Measurements from ENCODE around the gene SERPINE3. TPM values are rescaled to one million over a fixed set of nuclear protein-coding genes. Genes with fewer than 3 reads are reported as not detected.

SERPINE3 gene
- total RNA-seq, 4 donors from 2014 or later = not detected

- intact Hi-C loops (cut with DNase I) = no loop called here
- TF ChIP-seq POLR2AphosphoS5 (IDR thresholded peaks at IDR 0.05) = no peak
- TF ChIP-seq EP300 (IDR thresholded peaks at IDR 0.05) = no peak
- TF ChIP-seq POLR2A (IDR thresholded peaks at IDR 0.05; ENCODE audit: low read depth) = no peak
- TF ChIP-seq CTCF (IDR thresholded peaks at IDR 0.05) = no peak
- no peak for DNase-seq (ENCODE audit: extremely low spot score)
- 100% methylated on average over 1 of the region's 1 CpG for WGBS
- no peaks in the 10 kb centered on the region for H3K9me3 ChIP-seq
- H3K4me1 ChIP-seq = no peaks in the 10 kb centered on the region
- no peaks in the 10 kb centered on the region for H3K36me3 ChIP-seq
- H3K4me3 ChIP-seq = no peak overlapping the region
- H3K27me3 ChIP-seq = no peaks in the 10 kb centered on the region
- no peak overlapping the region for H3K27ac ChIP-seq (replicated peaks in 1 of 4)
Measured at GRCh38 chr13:51298812-51299211, 40.7 kb upstream of the SERPINE3 start.

GRCh38 chr13:51303063-51303552, 36.4 kb upstream of the SERPINE3 start:
- Histone ChIP-seq H3K4me3 (no peak overlapping the region), H3K9me3 (no peaks in the 10 kb centered on the region), H3K4me1 (no peaks in the 10 kb centered on the region), H3K36me3 (no peaks in the 10 kb centered on the region), H3K27ac (replicated peaks in 1 of 4) (no peak overlapping the region), H3K27me3 (no peaks in the 10 kb centered on the region)
- intact Hi-C loops (cut with DNase I) = no loop called here
- DNase-seq (ENCODE audit: extremely low spot score) = no peak
- WGBS = 78% methylated on average over 2 of the region's 2 CpGs
- no peak for TF ChIP-seq EP300 (IDR thresholded peaks at IDR 0.05)
- TF ChIP-seq CTCF (IDR thresholded peaks at IDR 0.05) = no peak
- no peak for TF ChIP-seq POLR2A (IDR thresholded peaks at IDR 0.05; ENCODE audit: low read depth)
- no peak for TF ChIP-seq POLR2AphosphoS5 (IDR thresholded peaks at IDR 0.05)

GRCh38 chr13:51303882-51304281, 35.6 kb upstream of the SERPINE3 start:
- TF ChIP-seq POLR2AphosphoS5 (IDR thresholded peaks at IDR 0.05) (no peak), CTCF (IDR thresholded peaks at IDR 0.05) (no peak), EP300 (IDR thresholded peaks at IDR 0.05) (no peak), POLR2A (IDR thresholded peaks at IDR 0.05; ENCODE audit: low read depth) (no peak)
- Histone ChIP-seq H3K4me1 (no peaks in the 10 kb centered on the region), H3K9me3 (no peaks in the 10 kb centered on the region), H3K36me3 (no peaks in the 10 kb centered on the region), H3K27ac (replicated peaks in 1 of 4) (no peak overlapping the region), H3K27me3 (no peaks in the 10 kb centered on the region), H3K4me3 (no peak overlapping the region)
- intact Hi-C loops (cut with DNase I) = no loop called here
- no peak for DNase-seq (ENCODE audit: extremely low spot score)

GRCh38 chr13:51305271-51305967, 34.1 kb upstream of the SERPINE3 start:
- Histone ChIP-seq H3K4me1 (no peaks in the 10 kb centered on the region), H3K27me3 (no peaks in the 10 kb centered on the region), H3K36me3 (no peaks in the 10 kb centered on the region), H3K27ac (replicated peaks in 1 of 4) (no peak overlapping the region), H3K4me3 (no peak overlapping the region), H3K9me3 (no peaks in the 10 kb centered on the region)
- no peak for TF ChIP-seq POLR2AphosphoS5 (IDR thresholded peaks at IDR 0.05)
- no peak for TF ChIP-seq POLR2A (IDR thresholded peaks at IDR 0.05; ENCODE audit: low read depth)
- no peak for TF ChIP-seq CTCF (IDR thresholded peaks at IDR 0.05)
- TF ChIP-seq EP300 (IDR thresholded peaks at IDR 0.05) = no peak
- 84% methylated on average over 7 of the region's 7 CpGs for WGBS
- no peak for DNase-seq (ENCODE audit: extremely low spot score)
- intact Hi-C loops (cut with DNase I) = no loop called here

GRCh38 chr13:51308781-51309180, 30.7 kb upstream of the SERPINE3 start:
- intact Hi-C loops (cut with DNase I) = no loop called here
- no peak for DNase-seq (ENCODE audit: extremely low spot score)
- H3K9me3 ChIP-seq = no peaks in the 10 kb centered on the region
- H3K4me1 ChIP-seq = no peaks in the 10 kb centered on the region
- 75% methylated on average over 6 of the region's 6 CpGs for WGBS
- no peak overlapping the region for H3K4me3 ChIP-seq
- H3K27me3 ChIP-seq = no peaks in the 10 kb centered on the region
- H3K36me3 ChIP-seq = no peaks in the 10 kb centered on the region
- no peak overlapping the region for H3K27ac ChIP-seq (replicated peaks in 1 of 4)
- TF ChIP-seq CTCF (IDR thresholded peaks at IDR 0.05) (no peak), EP300 (IDR thresholded peaks at IDR 0.05) (no peak), POLR2A (IDR thresholded peaks at IDR 0.05; ENCODE audit: low read depth) (no peak), POLR2AphosphoS5 (IDR thresholded peaks at IDR 0.05) (no peak)

Data from esophagus muscularis mucosa (tissue), 4 donors.